ENCODE results near the gene FAM168A. TPM values are rescaled to one million over a fixed set of nuclear protein-coding genes. Genes with fewer than 3 reads are reported as not detected.

FAM168A gene
- total RNA-seq, 2 donors from 2014 or later = 34.0 to 36.0 TPM

GRCh38 chr11:73375830-73376159 is 222.1 kb downstream of the FAM168A start:
- ATAC-seq (ENCODE audit: insufficient number of reproducible peaks, low FRiP score, low read depth) = peak; percentile 1
- no peak for DNase-seq (ENCODE audit: low spot score)
- H3K27ac ChIP-seq = peak overlapping the region; percentile 83 to 84
- H3K4me1 ChIP-seq (ENCODE audit: control insufficient read depth in 1 of 2, low read depth in 2 of 2) = peaks cover 3 to 40% of the 10 kb centered on the region in 2 donors
- H3K9me3 ChIP-seq = no peaks in the 10 kb centered on the region
- H3K4me3 ChIP-seq = peak overlapping the region; percentile 77
- no peaks in the 10 kb centered on the region for H3K27me3 ChIP-seq (replicated peaks; ENCODE audit: insufficient read depth)
- no peaks in the 10 kb centered on the region for H3K36me3 ChIP-seq
- no peak for TF ChIP-seq CTCF (IDR thresholded peaks at IDR 0.05)

- H3K4me1 ChIP-seq (ENCODE audit: control insufficient read depth in 1 of 2, low read depth in 2 of 2) = peaks cover 0 to 31% of the 10 kb centered on the region in 2 donors
- no peak for TF ChIP-seq CTCF (IDR thresholded peaks at IDR 0.05)
- no peak for DNase-seq (ENCODE audit: low spot score)
- no peak overlapping the region for H3K27ac ChIP-seq
- no peaks in the 10 kb centered on the region for H3K9me3 ChIP-seq
- H3K36me3 ChIP-seq = no peaks in the 10 kb centered on the region
- H3K4me3 ChIP-seq = no peak overlapping the region
- H3K27me3 ChIP-seq (replicated peaks; ENCODE audit: insufficient read depth) = no peaks in the 10 kb centered on the region
- no peak for ATAC-seq (ENCODE audit: insufficient number of reproducible peaks, low FRiP score, low read depth)
Measured at GRCh38 chr11:73374151-73374550, 223.8 kb downstream of the FAM168A start.

- H3K4me1 ChIP-seq (ENCODE audit: control insufficient read depth in 1 of 2, low read depth in 2 of 2) = peaks cover 0 to 24% of the 10 kb centered on the region in 2 donors
- DNase-seq (ENCODE audit: low spot score) (no peak), ATAC-seq (ENCODE audit: insufficient number of reproducible peaks, low FRiP score, low read depth) (no peak)
- TF ChIP-seq CTCF (IDR thresholded peaks at IDR 0.05) = peak; percentile 15
- no peak overlapping the region for H3K4me3 ChIP-seq
- H3K27me3 ChIP-seq (replicated peaks; ENCODE audit: insufficient read depth) = no peaks in the 10 kb centered on the region
- H3K36me3 ChIP-seq = peaks cover 13% of the 10 kb centered on the region
- no peaks in the 10 kb centered on the region for H3K9me3 ChIP-seq
- peak overlapping the region; percentile 45 to 62 for H3K27ac ChIP-seq
Measured at GRCh38 chr11:73372375-73372993, 225.4 kb downstream of the FAM168A start.

- DNase-seq (ENCODE audit: low spot score) (no peak), ATAC-seq (ENCODE audit: insufficient number of reproducible peaks, low FRiP score, low read depth) (no peak)
- no peak for TF ChIP-seq CTCF (IDR thresholded peaks at IDR 0.05)
Measured at GRCh38 chr11:73367482-73368024, 230.4 kb downstream of the FAM168A start.

GRCh38 chr11:73366953-73367352 is 231.0 kb downstream of the FAM168A start:
- ATAC-seq (ENCODE audit: insufficient number of reproducible peaks, low FRiP score, low read depth) (no peak), DNase-seq (ENCODE audit: low spot score) (no peak)
- TF ChIP-seq CTCF (IDR thresholded peaks at IDR 0.05) = no peak
- Histone ChIP-seq H3K27me3 (replicated peaks; ENCODE audit: insufficient read depth) (no peaks in the 10 kb centered on the region), H3K4me3 (no peak overlapping the region), H3K4me1 (ENCODE audit: control insufficient read depth in 1 of 2, low read depth in 2 of 2) (peaks cover 0 to 1% of the 10 kb centered on the region in 2 donors), H3K27ac (no peak overlapping the region), H3K36me3 (peaks cover 61% of the 10 kb centered on the region), H3K9me3 (no peaks in the 10 kb centered on the region)

More at GRCh38 chr11:73367482-73368024, 230.4 kb downstream of the FAM168A start:
- Histone ChIP-seq H3K27ac (peak overlapping the region in 1 of 2 donors; percentile 18), H3K4me3 (no peak overlapping the region), H3K36me3 (peaks cover 59% of the 10 kb centered on the region), H3K4me1 (ENCODE audit: control insufficient read depth in 1 of 2, low read depth in 2 of 2) (peaks cover 0 to 7% of the 10 kb centered on the region in 2 donors), H3K27me3 (replicated peaks; ENCODE audit: insufficient read depth) (no peaks in the 10 kb centered on the region), H3K9me3 (no peaks in the 10 kb centered on the region)
